Ectodermal cell (in vitro differentiated cells): ENCODE data around the gene MED15.
A peak's percentile ranks its signal among the peaks of the same experiment; 100 is the strongest.

Source experiments
- H3K27ac ChIP-seq: 2 replicates; pipeline ENCODE4 v1.7.0; 2013; ENCODE audit warnings: mild to moderate bottlenecking, low read depth, low read length; ENCODE audit not compliant: insufficient read depth, poor library complexity, severe bottlenecking
- H3K27me3 ChIP-seq: 2 replicates; pipeline ENCODE4 v1.7.0; 2013; ENCODE audit warnings: mild to moderate bottlenecking, low read length; ENCODE audit not compliant: insufficient read depth, control insufficient read depth, poor library complexity, severe bottlenecking
- H3K36me3 ChIP-seq: one replicate; pipeline ENCODE4 v1.7.0; 2013; ENCODE audit warnings: low read length; ENCODE audit not compliant: control insufficient read depth, insufficient read depth
- H3K4me1 ChIP-seq: one replicate; pipeline ENCODE4 v1.7.0; 2013; ENCODE audit warnings: low read length; ENCODE audit not compliant: control insufficient read depth, insufficient read depth
- H3K4me3 ChIP-seq: 2 replicates; pipeline ENCODE4 v1.7.0; 2013; ENCODE audit warnings: low read depth, low read length, control low read depth; ENCODE audit not compliant: insufficient read depth
- H3K9me3 ChIP-seq: 2 replicates; pipeline ENCODE4 v1.7.0; 2013; ENCODE audit warnings: mild to moderate bottlenecking, low read length, moderate library complexity; ENCODE audit not compliant: control insufficient read depth
- WGBS, 2 experiments: methylation state at CpG; one replicate each; pipeline ENCODE4 v1.1.7; 2013; ENCODE audit warnings: missing lambda C conversion rate in 2 of 2; 5-methylcytosine and 5-hydroxymethylcytosine counted together

Gene MED15

DNA sequence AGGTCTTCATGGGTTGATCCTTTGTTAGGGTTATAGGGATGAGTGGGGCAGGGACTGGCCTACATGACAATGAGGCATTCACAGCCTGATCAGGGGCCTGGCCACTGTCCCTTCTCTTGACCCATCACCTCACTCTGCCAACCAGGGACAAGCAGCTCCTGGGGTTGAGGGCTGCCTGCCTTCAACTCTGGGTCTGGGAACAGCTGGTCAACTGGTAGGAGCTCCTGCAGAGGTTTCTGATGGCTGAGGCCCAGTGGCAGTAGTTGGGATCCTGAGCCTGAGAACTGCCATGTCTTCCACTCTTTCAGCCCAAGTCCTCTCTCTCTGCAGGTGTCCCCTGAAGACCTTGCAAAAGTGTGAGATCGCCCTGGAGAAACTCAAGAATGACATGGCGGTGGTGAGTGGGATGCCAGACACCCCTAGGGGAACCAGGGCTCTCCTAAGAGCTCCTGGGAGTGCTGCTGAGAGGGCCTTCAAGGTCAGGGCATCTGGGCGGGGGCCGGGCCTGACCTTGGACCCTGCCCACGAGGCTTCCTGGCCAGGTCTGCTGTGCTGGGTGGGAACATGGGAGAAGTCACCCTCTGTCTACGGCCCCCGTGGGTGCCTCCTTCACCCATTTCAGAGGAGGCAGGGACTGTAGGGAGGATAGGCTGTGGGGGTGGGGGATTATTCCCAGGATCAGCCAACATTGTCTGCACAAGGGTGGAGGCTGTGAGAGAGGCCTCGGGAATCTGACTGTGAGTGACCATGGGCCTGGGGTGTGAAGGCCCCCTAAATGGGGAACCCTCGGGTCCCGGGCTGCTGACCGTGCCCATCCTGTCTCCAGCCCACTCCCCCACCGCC lies 76.8 kb downstream of the MED15 start:
- H3K27me3 ChIP-seq = no peaks in the 10 kb centered on the region
- WGBS, 2 experiments = 92 to 94% methylated on average over 12 of the region's 12 CpGs
- H3K9me3 ChIP-seq = no peaks in the 10 kb centered on the region
- H3K27ac ChIP-seq = no peak overlapping the region
- no peak overlapping the region for H3K4me3 ChIP-seq
- no peaks in the 10 kb centered on the region for H3K4me1 ChIP-seq
- peaks cover 21% of the 10 kb centered on the region for H3K36me3 ChIP-seq

DNA sequence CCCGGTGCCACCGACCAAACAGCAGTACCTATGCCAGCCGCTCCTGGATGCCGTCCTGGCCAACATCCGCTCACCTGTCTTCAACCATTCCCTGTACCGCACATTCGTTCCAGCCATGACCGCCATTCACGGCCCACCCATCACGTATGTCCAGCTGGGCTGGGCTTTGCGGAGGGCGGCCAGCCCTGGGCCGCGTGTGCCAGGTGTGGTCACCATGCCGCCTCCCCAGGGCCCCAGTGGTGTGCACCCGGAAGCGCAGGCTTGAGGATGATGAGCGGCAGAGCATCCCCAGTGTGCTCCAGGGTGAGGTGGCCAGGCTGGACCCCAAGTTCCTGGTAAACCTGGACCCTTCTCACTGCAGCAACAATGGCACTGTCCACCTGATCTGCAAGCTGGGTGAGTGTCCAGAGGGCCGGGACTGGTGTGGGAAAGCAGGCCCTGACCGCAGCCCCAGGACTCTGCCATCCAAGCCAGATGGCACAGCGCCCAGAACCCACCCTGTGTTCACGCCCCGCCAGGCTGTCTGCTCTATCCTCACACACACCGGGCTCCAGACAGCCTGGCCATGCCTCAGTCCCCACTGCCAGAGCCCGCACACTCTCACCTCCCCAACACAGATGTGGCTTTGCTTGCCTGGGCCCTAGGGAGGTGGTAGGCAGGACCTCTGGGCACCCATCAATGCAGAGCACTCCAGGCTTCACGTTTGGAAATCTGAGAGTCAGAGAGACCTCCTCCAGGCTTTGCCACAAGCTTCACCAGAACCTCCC lies 77.6 kb downstream of the MED15 start:
- Histone ChIP-seq H3K27ac (no peak overlapping the region), H3K36me3 (peaks cover 21% of the 10 kb centered on the region), H3K27me3 (no peaks in the 10 kb centered on the region), H3K4me3 (no peak overlapping the region), H3K4me1 (no peaks in the 10 kb centered on the region), H3K9me3 (no peaks in the 10 kb centered on the region)
- WGBS, 2 experiments = 95 to 97% methylated on average over 26 of the region's 26 CpGs

DNA sequence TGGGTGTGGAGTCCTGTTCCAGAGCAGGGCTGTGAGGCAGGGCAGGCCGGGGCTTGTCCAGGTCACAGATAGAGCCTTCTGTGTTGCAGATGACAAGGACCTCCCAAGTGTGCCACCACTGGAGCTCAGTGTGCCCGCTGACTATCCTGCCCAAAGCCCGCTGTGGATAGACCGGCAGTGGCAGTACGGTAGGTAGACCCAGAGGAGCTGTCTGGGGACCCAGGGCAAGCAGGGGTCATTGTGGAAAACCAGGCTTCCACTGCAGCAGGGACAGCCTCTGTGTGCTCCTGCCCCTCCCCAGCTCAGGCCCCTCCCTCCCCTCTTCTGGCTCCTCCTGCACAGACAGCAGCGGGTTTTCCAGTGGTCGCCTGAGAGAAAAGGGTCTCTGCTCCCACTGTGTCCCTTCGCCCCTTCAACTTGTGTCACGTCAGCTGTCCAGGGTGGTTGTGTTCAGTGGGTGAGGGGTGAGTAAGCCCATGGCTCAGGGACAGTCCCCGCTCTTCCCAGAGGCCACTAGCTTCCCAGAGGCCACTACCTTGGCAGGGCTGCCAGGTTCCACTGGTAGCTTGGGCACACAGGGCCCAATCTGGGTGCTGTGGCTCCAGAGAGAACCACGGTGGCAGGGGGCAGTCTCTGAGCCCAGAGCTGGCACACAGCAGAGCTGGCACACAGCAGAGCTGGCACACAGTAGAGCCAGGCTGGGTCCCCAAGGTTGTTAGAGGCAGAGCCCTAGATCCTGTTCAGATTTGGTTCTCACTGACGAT lies 78.4 kb downstream of the MED15 start:
- WGBS, 2 experiments = 94% methylated on average over 12 of the region's 12 CpGs
- peaks cover 21% of the 10 kb centered on the region for H3K36me3 ChIP-seq

DNA sequence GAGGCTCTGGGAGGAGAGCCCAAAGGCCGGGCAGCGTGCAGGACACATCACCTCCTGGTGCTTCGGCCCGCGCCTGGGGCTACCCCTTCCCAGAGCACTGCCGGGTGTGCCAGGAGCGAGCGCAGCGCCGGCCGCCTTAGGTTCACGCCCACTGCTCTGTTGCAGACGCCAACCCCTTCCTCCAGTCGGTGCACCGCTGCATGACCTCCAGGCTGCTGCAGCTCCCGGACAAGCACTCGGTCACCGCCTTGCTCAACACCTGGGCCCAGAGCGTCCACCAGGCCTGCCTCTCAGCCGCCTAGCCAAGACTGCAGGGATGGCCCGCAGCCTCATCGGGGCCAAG lies 79.0 kb downstream of the MED15 start:
- Histone ChIP-seq H3K27me3 (no peaks in the 10 kb centered on the region), H3K4me1 (no peaks in the 10 kb centered on the region), H3K36me3 (peaks cover 21% of the 10 kb centered on the region), H3K4me3 (no peak overlapping the region), H3K9me3 (no peaks in the 10 kb centered on the region), H3K27ac (no peak overlapping the region)
- 94 to 95% methylated on average over 22 of the region's 22 CpGs for WGBS, 2 experiments

More for the DNA sequence above, 78.4 kb downstream of the MED15 start:
- Histone ChIP-seq H3K27ac (no peak overlapping the region), H3K9me3 (no peaks in the 10 kb centered on the region), H3K4me1 (no peaks in the 10 kb centered on the region), H3K27me3 (no peaks in the 10 kb centered on the region), H3K4me3 (no peak overlapping the region)

DNA sequence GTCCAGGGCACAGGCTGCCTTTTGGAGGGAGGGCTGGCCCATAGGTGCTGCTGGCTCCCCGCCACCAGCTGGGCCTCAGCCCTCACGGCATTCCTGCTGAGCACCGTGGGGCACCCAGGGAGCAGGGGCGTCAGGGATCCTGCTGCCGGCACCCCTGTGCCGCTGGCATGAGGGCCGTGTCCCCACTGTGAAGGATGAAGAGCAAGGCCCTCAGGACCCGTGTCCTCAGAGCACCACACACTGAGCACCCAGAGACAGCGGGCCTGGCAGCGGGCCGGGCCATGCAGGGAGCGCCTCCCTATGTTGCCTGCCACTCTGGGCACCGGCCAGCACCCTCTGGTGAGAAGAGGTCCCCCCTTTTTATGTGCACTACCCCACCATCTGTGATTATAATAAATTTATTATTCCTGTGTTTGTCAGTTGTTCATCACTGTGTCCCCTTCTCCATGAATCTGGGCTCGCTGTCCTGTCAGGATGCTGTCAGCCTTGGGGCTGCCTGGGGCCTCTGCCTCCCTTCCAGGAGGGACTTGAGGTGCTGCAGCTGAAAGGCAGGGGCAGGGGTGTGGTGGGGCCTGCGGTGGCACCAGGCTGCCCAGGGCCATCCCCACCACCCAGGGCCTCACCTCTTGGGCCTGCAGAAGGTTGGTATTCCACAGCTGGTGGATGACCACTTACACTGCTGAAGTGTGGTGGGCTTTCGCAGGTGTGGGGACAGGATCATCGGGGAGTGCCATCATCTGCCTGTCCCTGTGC lies 80.0 kb downstream of the MED15 start:
- H3K27ac ChIP-seq = no peak overlapping the region
- no peaks in the 10 kb centered on the region for H3K27me3 ChIP-seq
- 96 to 97% methylated on average over 17 of the region's 17 CpGs for WGBS, 2 experiments
- H3K4me3 ChIP-seq = no peak overlapping the region
- peaks cover 5% of the 10 kb centered on the region for H3K4me1 ChIP-seq
- peaks cover 21% of the 10 kb centered on the region for H3K36me3 ChIP-seq
- no peaks in the 10 kb centered on the region for H3K9me3 ChIP-seq

DNA sequence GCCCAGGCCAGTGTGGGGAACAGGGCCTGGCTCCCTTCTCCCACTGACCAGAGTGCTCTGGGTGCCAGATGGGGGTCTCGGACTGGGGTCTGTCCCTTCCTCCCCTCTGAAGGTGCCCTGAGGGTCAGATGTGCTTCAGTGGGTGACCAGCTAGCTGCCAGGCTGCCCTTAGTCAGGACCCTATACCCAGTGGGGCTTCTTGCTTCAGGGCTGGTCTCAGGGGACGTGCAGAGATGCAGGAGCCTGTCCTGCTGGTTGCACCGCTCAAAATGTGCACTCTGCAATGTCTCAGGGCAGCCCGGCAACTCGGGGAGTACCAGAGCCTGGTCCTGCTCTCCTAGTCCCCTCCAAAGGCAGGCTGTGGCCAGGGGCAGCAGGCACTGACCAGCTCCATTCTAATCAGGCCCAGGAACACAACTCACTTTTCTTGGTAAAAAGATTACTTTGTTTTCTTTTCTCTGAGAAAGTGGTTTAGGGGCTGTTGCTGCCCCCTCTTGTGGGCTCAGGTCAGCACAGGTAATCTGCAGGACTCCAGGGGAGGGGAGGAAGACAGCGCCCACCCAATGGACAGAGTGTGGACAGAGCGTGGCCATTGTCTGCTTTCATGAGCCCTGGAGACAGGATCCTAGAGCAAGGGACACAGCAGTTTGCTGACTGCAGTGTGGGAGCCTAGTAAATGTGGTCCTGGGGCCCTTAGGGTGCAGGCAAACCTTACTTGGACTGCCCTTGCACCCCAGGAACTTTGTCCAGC lies 80.9 kb downstream of the MED15 start:
- peak overlapping the region; percentile 36 for H3K27ac ChIP-seq
- H3K4me1 ChIP-seq = peaks cover 5% of the 10 kb centered on the region
- no peaks in the 10 kb centered on the region for H3K27me3 ChIP-seq
- WGBS, 2 experiments = 93% methylated on average over 7 of the region's 7 CpGs
- H3K4me3 ChIP-seq = no peak overlapping the region
- no peaks in the 10 kb centered on the region for H3K9me3 ChIP-seq
- H3K36me3 ChIP-seq = peaks cover 19% of the 10 kb centered on the region

DNA sequence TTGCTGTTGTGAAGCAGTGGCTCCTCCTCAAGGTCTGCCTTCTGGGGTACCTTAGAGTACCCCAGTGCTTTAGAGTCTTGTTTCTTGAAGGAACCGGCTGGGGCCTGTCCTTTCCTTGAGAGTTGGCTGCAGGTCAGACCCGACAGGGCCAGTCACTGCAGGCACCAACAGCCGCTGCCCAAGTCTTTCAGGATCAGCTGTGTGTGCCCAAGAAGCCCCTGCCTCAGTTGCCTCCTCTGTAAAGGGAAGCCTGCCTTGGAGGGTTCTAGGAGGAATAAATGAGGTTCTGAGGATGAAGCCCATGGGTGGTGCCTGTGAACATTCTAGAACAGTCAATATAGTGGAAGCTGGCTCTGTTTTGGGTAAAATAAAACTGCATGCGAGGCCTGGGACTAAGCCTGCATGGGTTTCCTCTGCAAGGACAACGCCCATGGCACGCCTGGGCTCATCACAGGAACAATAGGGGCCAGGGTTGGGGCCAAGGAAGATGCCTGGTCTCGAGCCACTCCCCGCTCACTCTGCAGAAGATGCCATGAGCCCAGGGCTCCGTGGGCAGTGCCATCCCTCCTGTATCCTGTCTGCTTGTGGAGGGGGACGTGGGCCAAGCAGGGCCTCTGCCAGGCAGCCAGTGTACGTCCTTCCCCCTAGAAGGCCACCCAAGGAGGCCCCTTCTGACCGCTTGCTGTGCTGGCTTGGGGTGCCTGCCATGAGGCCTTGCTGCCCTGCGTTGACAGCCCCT lies 81.6 kb downstream of the MED15 start:
- Histone ChIP-seq H3K4me3 (no peak overlapping the region), H3K9me3 (no peaks in the 10 kb centered on the region), H3K27me3 (no peaks in the 10 kb centered on the region), H3K27ac (peak overlapping the region; percentile 36), H3K36me3 (peaks cover 14% of the 10 kb centered on the region), H3K4me1 (peaks cover 5% of the 10 kb centered on the region)
- 91 to 94% methylated on average over 13 of the region's 13 CpGs for WGBS, 2 experiments

DNA sequence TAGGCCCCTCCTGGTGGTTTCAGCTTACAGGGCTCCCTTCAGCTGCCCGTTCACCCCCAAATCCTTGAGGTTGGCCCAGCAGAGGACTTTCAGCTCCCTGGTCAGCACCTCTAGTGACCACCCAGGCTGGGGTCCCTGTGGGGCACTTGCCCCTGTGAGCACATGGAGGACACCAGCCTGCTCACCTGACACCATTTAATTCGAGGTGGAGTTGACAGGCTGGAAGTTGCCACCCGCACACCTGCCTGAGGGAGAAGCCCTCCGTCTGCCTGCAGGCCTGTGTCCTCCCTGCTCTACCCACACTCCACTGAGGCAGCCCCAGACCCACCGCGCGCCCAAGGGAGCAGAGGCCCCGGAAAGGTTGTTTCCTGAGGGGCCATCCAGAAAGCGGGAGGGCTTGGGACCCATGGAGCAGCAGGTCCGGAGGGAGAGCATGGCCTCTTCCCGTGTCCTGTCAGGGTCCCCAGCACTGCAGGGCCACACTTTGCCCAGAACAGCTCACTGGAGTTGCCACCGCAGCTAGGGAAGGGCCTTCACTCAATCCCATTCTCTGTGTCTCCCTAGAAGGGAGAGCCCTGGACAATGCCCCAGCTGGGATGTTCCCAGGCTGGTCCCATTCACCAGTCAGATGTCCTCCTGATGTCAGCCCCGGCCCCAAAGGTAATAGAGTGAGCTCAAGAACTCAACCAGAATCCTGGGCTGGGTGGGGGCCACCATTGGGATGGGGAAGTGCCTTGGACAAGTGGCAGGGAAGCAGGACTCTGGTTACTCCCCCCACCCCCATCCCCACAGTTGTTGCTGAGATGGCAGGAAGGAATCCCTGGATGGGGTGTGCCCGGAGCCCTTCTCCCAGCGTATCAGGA lies 82.4 kb downstream of the MED15 start:
- no peak overlapping the region for H3K4me3 ChIP-seq
- WGBS, 2 experiments = 92 to 94% methylated on average over 15 of the region's 15 CpGs
- peaks cover 5% of the 10 kb centered on the region for H3K4me1 ChIP-seq
- no peaks in the 10 kb centered on the region for H3K9me3 ChIP-seq
- no peaks in the 10 kb centered on the region for H3K27me3 ChIP-seq
- H3K36me3 ChIP-seq = peaks cover 8% of the 10 kb centered on the region
- no peak overlapping the region for H3K27ac ChIP-seq
